Activated naive CD4-positive, alpha-beta T cell treated with Interleukin-2 at 50 U/mL for 16 hours (primary cell): Measurements from ENCODE around the gene PLK2.

Source experiments
- DNase-seq: peaks from one replicate; pipeline ENCODE4 v3.0.0-alpha.2; 2020

PLK2 gene

GRCh38 chr5:58447226-58447625 is 12.7 kb downstream of the PLK2 start:
- DNase-seq, result no peak

GRCh38 chr5:58446024-58446423 is 13.9 kb downstream of the PLK2 start:
- DNase-seq, result no peak

- no peak for DNase-seq
Measured at GRCh38 chr5:58444805-58445204, 15.1 kb downstream of the PLK2 start.

- no peak for DNase-seq
Measured at GRCh38 chr5:58440901-58441460, 18.9 kb downstream of the PLK2 start.

GRCh38 chr5:58439094-58439644 is 20.7 kb downstream of the PLK2 start:
- DNase-seq, result no peak

GRCh38 chr5:58437661-58438060 is 22.2 kb downstream of the PLK2 start:
- DNase-seq, result no peak

GRCh38 chr5:58431832-58432231 is 28.1 kb downstream of the PLK2 start:
- DNase-seq, result no peak

GRCh38 chr5:58412932-58413331 is 47.0 kb downstream of the PLK2 start:
- no peak for DNase-seq

GRCh38 chr5:58412081-58412480 is 47.8 kb downstream of the PLK2 start:
- no peak for DNase-seq

GRCh38 chr5:58411372-58411771 is 48.5 kb downstream of the PLK2 start:
- no peak for DNase-seq

GRCh38 chr5:58410441-58410840 is 49.4 kb downstream of the PLK2 start:
- no peak for DNase-seq

GRCh38 chr5:58407042-58407719 is 52.7 kb downstream of the PLK2 start:
- DNase-seq, result no peak

- DNase-seq, result no peak
Measured at GRCh38 chr5:58406394-58406793, 53.5 kb downstream of the PLK2 start.

GRCh38 chr5:58405175-58405574 is 54.7 kb downstream of the PLK2 start:
- DNase-seq, result no peak

- DNase-seq, result no peak
Measured at GRCh38 chr5:58404734-58405133, 55.2 kb downstream of the PLK2 start.
